ENCODE results near the gene POLR2C.
A peak's percentile ranks its signal among the peaks of the same experiment; 100 is the strongest.
"Not testable (repeated sequence)": the region's sequence is repeated elsewhere in the genome, so short reads cannot be mapped to it uniquely, and the experiment has no call there.

Gene POLR2C

DNA sequence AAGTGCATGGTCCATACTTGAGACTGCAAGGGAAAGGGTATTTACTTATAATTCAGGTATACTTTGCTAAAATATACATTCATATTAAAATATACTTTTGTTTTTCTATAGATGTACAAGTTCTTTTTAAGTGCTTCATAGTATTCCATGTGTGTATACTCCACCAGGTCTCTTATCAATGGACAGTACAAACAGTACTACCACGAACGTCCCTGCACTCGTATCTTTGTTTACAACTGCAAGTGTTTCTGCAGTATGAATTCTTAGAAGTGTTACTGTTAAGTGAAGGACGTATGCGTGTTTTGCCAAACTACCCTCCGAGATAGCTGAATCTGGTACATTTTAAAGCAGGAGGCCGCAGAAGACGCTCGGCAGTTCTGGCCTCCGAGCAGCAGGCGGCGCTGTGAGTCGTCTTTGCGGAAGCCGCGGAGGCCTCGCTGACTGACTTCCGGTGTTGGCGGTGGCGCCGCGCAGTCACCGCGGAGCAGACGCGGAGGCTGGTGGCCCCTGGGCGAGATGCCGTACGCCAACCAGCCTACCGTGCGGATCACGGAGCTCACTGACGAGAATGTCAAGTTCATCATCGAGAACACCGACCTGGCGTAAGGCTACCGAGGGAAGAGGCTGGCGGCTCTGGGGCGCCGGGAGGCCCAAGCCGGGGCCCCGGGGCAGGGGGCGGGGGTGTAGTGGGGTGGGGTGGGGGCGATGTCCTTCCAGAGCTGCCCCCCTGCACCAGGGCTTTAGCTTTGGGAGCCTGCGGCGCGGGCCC is at the start of gene POLR2C:
TSS of gene POLR2C (plus strand) at position 471 of the 769 bp plus-strand sequence. CDS start at position 517, 46 bp downstream.
- FAIRE-seq = peak; percentile 88
- peak; percentile 94 for DNase-seq (ENCODE audit: low spot score)

DNA sequence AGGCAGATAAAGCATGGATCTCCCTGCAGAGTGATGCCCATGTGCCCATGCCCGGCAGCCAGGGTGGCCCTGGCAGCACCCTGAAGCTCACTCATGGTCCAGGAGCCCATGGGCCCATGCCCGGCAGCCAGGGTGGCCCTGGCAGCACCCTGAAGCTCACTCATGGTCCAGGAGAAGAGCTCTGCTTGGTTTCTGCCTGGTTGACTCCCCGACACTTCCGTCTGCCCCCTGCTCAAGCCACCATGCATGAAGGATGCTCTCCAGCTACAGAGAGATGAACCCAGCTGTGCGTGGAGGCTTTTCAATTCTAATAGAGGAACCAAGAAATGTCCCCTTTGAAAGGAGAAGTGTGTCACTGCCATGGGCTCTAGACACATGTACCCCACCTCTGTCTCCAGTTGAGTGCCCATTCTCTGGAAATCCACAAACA is 49.2 kb upstream of the POLR2C start:
- DNase-seq (ENCODE audit: low spot score) (no peak), FAIRE-seq (no peak)

DNA sequence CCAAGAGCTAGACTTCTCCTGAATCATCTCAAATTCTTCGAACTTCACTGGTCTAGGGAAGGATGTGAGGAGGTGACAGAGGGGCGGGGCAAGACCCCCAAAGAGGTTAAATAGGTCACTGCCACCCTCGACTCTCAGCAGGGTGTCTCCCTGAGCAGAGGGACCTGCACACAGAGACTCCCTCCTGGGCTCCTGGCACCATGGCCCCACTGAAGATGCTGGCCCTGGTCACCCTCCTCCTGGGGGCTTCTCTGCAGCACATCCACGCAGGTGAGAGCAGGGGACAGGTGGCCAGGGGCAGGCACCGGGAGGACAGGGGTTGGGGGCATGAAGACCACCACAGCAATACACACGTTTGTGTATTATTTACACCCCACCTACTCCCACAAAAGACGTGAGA is 48.7 kb upstream of the POLR2C start:
- DNase-seq (ENCODE audit: low spot score) = no peak
- FAIRE-seq = no peak

DNA sequence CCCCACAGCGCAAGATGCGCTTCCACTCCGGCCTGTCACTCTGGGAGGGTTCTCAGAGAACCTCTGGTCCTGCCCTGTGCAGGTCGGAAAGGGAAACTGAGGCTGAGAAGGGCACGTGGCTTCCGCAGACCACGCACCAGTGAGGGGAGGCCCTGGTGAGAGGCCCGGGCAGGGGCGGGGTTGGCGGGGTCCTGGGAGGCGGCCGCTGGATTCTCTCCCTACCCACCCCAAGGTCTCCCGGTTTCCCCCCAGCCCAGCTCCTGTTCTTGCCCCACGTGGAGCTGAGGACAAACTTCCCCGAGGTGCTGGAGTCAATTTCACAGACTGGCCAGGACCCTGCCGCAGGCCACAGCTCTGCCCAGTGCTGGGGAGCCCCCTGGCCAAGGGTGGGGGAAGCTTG is 46.4 kb upstream of the POLR2C start:
- no peak for FAIRE-seq
- no peak for DNase-seq (ENCODE audit: low spot score)

DNA sequence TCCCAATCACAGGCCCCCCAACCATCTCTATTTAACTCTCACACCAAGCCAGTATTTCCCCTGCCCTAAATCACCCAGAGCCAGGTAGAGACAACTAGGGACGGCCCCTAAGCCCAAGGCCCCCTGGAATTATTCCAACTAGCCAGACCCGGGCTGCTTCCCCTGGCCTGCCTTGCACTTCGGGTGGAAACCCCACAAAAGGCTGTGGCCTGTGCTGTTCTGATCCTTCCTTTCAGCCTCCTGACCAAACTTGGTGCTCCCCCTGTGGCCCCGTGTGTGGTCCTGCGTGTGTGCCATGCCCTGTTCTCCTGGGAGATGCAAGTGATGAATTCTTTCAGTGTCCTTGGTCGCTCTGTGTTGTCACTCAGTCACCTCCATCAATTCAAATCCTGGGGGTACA is 43.0 kb upstream of the POLR2C start:
- no peak for DNase-seq (ENCODE audit: low spot score)
- no peak for FAIRE-seq

DNA sequence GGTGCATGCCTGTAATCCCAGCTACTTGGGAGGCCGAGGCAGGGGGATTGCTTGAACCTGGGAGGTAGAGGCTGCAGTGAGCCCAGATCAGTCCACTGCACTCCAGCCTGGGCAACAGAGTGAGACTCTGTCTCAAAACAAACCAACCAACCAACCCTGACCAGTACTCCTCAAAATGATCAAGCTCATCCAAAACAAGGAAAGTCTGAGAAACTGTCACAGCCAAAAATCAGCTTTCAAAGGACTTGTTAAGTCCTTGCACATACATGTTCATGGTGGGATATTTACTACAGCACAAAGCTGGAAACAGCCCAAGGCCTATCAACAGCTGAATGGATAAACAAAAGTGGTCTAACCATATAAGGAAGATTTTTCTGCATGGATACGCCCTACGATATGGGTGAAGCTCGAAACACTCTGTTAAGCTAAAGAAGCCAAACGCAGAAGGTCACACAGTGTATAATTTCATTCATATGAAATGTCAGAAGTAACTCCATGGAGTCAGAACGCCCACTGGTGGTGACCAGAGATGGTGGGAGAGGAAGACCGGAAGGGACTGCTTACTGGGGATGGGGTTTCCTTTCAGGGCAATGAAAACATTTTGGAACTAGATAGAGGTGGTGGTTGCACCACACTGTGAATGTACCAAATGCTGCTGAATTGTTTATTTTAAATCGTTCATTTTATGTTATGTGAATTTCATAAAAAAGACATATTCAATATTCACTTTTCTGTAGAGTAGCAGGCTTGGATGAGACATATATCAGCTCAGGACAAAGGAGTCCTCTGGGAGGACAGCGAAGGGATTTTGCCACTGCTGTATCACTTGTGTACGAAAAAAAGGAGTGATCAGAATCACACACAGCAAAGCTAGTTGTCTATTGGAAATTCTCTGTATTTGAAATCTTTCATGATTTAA is 40.2 kb upstream of the POLR2C start:
- FAIRE-seq = no peak
- DNase-seq (ENCODE audit: low spot score) = peak; percentile 55

DNA sequence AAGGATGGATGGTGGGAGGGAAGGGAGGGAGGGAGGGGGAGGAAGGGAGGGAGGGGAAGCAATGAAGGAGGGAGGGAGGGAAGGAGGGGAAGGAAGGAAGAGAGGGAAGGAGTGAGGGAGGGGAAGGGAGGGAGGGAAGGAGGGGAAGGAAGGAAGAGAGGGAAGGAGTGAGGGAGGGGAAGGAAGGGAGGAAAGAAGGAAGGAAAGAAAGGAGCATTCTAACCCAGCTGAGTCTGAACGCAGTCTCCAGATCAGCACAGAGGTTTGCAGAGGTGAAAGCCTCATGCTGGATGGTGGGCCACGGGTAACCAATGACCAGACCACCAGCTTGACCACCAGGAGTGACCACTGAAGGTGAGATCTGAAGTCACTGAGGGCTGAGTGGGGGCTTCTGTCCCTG is 39.3 kb upstream of the POLR2C start:
- FAIRE-seq (no peak), DNase-seq (ENCODE audit: low spot score) (no peak)

DNA sequence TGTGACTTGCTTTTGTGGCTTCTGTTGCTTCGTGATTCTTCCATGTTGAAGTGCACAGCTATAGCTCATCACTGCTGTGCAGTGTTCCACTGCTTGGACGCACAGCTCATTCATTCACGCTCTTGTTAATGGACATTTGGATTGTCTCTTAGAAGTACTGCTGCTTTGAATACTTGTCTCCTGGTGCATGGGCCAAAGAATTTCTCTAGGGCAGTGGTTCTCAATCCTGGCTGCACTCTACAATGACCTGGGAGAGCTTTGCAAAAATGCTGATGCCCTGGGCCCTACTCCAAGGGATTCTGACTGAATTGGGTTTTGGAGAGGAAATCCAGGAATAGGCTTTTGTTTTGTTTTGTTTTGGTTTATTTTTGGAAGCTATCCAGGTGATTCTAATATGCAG is 37.9 kb upstream of the POLR2C start:
- no peak for FAIRE-seq
- DNase-seq (ENCODE audit: low spot score) = no peak

DNA sequence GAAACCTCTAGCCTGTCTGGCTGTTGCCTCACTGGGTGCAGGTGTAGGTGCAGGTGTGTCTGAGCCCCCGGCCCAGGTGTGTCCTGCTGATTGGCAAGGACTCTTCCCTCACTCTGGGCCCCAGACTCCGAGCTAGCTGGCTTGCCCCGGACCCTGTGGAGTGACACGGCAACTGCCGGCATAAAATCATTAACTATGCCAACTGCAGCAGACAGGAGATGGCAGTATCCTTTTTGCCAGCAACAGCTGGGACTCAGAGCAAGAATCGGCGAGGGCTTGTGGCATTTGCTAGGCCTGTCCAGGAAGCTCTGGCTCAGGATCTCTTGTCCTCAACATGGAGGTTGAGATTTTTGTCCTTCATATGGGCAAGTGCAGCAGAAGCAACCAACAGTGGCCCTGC is 36.1 kb upstream of the POLR2C start:
- no peak for FAIRE-seq
- no peak for DNase-seq (ENCODE audit: low spot score)

DNA sequence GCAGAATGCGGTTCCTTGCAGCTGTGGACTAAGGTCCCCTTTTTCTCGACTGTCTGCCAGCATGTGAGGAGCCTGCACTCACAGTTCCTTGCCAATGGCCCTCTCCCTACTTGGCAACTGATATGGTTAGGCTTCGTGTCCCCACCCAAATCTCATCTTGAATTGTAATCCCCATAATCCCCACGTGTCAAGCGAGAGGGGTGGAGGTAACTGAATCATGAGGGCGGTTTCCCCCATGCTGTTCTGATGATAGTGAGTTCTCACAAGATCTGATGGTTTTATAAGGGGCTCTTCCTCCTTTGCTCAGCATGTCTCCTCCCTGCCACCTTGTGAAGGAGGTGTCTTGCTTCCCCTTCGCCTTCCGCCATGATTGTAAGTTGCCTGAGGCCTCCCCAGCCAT is 35.2 kb upstream of the POLR2C start:
- DNase-seq (ENCODE audit: low spot score) (no peak), FAIRE-seq (no peak)

DNA sequence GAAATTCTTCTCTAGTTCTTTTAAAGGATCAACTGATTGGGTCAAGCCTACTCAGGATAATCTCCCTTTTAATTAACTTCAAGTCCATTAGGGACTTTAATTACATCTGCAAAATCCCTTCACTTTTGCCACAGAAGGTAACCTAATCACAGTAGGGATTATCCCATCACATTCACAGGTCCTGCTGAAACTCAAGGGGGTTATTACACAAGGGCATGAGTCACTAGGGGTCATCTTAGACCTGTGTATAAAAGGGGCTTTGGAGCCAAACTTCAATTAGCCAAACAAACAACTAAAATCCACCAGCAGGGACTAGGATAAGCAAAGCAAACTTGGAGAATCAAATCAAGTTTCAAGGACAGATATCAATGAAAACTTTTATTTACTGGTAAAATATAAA is 34.7 kb upstream of the POLR2C start:
- FAIRE-seq (no peak), DNase-seq (ENCODE audit: low spot score) (no peak)

DNA sequence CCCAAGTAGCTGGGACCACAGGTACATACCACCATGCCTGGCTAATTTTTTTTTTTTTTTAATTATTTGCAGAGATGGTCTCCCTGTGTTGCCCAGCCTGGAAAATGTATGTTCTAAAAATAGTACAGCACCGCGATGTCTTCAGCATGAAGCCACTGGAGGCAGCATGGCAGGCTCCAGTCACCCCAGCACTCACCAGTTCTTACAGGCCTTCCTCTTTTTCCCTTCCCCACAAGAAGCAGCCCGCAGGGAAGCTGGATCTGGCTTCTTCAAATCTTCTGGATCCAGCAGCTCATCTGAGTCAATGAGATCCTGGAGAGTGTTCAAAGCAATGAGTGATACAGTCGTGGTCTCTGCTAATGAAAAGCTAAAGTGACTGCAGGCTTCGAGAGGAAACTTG is 31.5 kb upstream of the POLR2C start:
- FAIRE-seq = no peak
- no peak for DNase-seq (ENCODE audit: low spot score)

DNA sequence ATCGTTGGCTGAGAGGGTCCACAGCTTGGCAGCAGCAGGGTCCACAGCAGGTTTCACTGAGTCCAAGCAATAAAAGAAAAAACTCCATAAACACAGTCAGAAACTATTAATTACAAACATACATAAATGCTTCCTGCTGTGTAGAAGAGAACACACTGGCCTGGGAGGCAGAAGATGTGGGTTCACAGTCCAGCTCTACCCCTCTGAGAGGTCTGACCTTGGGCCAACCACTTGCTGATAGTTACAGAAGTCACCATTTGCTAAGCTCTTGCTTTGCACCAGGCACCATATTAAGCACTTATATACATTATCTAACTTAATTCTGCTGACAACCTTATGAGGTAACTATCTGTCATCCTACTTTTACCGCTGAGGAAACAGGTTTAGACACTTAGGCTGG is 30.0 kb upstream of the POLR2C start:
- FAIRE-seq = no peak
- no peak for DNase-seq (ENCODE audit: low spot score)

DNA sequence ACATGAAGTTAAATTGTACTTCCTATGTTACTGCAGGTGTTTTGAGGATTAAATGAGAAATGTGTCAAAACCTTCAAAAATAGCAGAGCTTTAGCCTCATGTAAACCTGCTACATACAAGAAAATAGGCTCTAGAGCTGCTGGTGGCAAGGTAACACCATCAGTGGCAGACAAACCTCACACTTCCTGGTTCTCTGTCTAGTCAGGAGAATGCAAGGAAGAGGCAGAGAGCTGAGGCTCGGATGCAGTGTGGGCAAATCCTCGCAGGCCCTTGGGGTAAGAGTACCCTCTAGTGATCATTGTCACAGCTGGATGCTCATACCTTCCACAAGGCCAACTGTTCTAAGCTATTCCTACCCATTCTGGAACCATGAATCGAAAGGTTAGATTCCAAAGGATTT is 29.5 kb upstream of the POLR2C start:
- DNase-seq (ENCODE audit: low spot score) = no peak
- FAIRE-seq = no peak

DNA sequence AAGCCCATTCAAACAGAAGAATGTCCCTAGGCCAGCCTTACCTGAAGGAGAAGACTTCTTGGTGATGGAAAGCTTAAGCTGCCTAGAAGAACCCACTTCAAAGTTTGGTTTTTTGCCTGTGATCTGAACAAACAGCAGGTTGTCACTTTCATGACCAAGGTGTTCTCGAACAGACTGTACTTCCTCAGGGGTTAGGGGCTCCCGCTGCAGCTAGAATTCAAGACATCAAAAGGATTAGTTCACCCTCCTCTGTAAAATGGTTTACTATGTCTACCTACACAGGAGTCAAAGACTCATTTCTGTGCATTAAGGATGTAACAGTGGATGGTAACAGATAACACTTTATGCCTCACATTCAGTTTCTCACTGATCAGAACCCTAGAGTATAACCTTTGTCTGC is 28.5 kb upstream of the POLR2C start:
- no peak for FAIRE-seq
- no peak for DNase-seq (ENCODE audit: low spot score)

DNA sequence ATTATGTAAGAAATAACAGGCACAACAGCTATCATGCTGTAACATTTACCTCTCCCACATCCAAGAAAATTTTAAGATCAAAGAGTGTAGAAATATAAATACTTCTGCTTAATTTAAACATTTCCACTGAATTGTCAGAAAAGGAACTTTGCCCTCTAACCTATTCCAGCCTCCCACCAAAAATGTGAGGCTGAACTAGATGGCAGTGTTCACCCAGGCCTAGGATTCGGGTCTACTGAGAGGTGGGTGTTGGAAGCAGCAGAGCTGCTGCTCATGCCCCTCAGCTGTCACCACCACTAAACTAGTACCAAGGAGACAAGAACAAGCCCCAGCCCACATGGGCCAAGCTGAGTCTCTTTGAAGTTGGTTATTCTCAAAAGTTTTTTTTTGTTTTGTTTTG is 26.6 kb upstream of the POLR2C start:
- no peak for DNase-seq (ENCODE audit: low spot score)
- FAIRE-seq = no peak

DNA sequence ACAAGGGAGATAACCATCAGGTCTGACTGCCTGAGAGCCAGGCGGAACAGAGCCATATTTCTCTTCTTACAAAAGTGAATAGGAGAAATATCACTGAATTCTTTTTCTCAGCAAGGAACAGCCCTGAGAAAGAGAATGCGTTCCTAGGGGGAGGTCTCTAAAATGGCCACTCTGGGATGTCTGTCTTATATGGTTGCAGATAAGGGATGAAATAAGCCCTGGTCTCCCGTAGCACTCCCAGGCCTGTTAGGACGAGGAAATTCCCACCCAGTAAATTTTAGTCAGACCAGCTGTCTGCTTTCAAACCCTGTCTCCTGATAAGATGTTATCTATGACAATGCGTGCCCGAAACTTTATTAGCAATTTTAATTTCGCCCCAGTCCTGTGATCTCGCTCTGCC is 22.5 kb upstream of the POLR2C start:
- not testable (repeated sequence) for FAIRE-seq; DNase-seq (ENCODE audit: low spot score)

DNA sequence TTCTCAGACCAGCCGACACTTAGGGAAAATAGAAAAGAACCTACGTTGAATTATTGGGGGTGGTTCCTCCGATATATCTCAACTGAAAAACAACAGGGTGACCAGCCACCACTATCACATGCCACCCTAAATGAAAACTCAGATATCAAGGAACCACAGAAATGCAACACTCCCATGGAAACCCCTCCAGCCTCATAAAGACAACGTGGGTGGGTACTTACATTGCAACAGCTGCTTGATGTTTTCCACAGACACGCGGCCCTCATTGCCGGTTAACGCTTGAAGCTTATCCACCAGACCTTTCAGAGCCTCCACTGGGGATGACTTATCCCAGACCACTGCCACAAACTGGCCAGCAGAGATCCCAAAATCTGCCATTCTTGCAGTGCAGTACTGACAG is 21.9 kb upstream of the POLR2C start:
- FAIRE-seq; DNase-seq (ENCODE audit: low spot score): not testable (repeated sequence)

DNA sequence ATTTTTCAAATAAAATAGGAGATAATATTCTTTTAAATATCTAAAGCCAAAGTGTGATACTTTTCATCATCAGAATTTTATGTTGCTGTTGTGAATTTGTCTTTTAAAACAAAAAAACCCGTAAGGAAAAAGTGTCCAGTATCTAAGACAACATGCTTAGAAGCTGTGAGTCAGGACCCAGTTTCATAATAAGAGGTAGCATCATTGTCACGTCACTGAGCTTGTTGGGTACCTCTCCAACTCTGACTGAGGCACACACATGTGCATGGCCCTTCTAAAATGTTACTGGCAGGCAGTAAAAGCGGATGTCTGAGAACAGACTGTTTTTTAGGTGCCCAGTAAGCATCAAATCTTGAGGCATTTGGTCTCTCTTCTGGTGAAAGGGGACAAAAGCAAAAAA is 17.8 kb upstream of the POLR2C start:
- DNase-seq (ENCODE audit: low spot score) (no peak), FAIRE-seq (no peak)

DNA sequence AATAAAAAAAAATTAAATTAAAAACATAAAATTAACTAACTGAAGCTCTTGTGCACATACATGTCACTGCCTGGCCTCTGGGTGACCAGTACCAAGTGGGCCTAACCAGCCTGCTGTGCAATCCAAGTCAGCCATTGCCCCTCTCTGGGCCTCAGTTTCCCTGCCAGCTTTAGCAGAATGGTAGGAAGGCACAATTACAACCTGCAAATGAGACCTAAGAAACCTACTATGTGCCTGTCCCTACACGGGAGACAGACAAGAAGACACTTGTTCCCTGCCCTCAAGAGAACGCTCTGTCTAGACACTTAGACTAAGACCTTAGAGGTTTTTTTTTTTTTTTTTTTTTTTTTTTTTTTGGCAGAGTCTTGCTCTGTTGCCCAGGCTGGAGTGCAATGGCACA is 17.0 kb upstream of the POLR2C start:
- FAIRE-seq (no peak), DNase-seq (ENCODE audit: low spot score) (no peak)

DNA sequence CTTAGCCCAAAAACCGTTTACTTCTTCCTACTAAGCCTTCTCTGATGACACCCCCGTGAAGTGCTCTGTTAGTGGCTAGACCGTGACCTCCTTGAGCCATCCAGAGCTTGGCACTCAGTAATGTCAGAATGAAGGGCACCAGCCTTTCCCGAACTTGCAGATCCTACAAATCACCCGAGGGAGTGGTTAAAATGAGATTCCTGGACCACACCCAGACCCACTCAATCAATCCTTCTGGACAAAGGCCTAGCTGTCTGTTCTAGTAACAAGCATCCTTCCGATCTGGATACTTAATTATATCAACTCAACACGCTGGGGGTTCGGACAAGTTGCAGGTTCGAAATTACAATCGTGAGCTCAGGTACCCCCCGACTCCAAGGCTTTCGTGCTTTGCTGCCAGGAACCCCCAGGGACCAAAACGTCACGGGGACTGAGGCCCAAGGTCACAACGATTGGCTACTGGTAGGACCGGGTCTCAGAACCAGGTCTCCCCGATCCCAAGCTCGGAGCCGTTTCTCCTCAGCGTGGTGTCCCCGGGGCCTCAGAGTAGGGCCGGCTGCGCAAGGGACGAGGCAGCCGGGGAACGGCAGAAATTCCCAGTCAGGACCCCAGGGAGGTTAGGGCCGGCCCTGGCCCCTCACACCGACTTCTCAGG is 15.8 kb upstream of the POLR2C start:
- FAIRE-seq = no peak
- peak; percentile 32 for DNase-seq (ENCODE audit: low spot score)

Data from urothelium cell line (cell line).